HG03066 (cell line): Measurements from ENCODE around the gene DOCK4.

Experiments
- ATAC-seq: cut with Tn5 transposase; IDR thresholded peaks from one replicate; pipeline ENCODE4 v1.9.1; 2021; ENCODE audit warnings: low read depth; ENCODE audit not compliant: unreplicated experiment

DOCK4 gene

GRCh38 chr7:112086496-112087254, 119.5 kb downstream of the DOCK4 start:
- ATAC-seq = no peak

GRCh38 chr7:112084520-112084971, 121.7 kb downstream of the DOCK4 start:
- peak; percentile 46 for ATAC-seq

- ATAC-seq = no peak
Observed at GRCh38 chr7:112083776-112084355, 122.3 kb downstream of the DOCK4 start.

- no peak for ATAC-seq
Observed at GRCh38 chr7:112082306-112082705, 123.9 kb downstream of the DOCK4 start.

- no peak for ATAC-seq
Observed at GRCh38 chr7:112081778-112082177, 124.4 kb downstream of the DOCK4 start.

- peak; percentile 42 for ATAC-seq
Observed at GRCh38 chr7:112080978-112081377, 125.2 kb downstream of the DOCK4 start.

GRCh38 chr7:112080441-112080840, 125.8 kb downstream of the DOCK4 start:
- ATAC-seq = peak; percentile 71

GRCh38 chr7:112079673-112080072, 126.5 kb downstream of the DOCK4 start:
- ATAC-seq = no peak

GRCh38 chr7:112079122-112079521, 127.1 kb downstream of the DOCK4 start:
- ATAC-seq = no peak

- ATAC-seq = no peak
Observed at GRCh38 chr7:112076324-112076723, 129.9 kb downstream of the DOCK4 start.

GRCh38 chr7:112074464-112074863, 131.7 kb downstream of the DOCK4 start:
- ATAC-seq = no peak

GRCh38 chr7:112073530-112073929, 132.7 kb downstream of the DOCK4 start:
- no peak for ATAC-seq

GRCh38 chr7:112072541-112073245, 133.5 kb downstream of the DOCK4 start:
- no peak for ATAC-seq

GRCh38 chr7:112071856-112072255, 134.3 kb downstream of the DOCK4 start:
- ATAC-seq = no peak

- no peak for ATAC-seq
Observed at GRCh38 chr7:112070674-112071256, 135.4 kb downstream of the DOCK4 start.

- ATAC-seq = no peak
Observed at GRCh38 chr7:112069879-112070321, 136.3 kb downstream of the DOCK4 start.

GRCh38 chr7:112068967-112069366, 137.2 kb downstream of the DOCK4 start:
- ATAC-seq = no peak

GRCh38 chr7:112067632-112068540, 138.3 kb downstream of the DOCK4 start:
- ATAC-seq = no peak

GRCh38 chr7:112067200-112067599, 139.0 kb downstream of the DOCK4 start:
- no peak for ATAC-seq

GRCh38 chr7:112065758-112066157, 140.4 kb downstream of the DOCK4 start:
- no peak for ATAC-seq
